RWPE1 (cell line): Measurements from ENCODE around the gene DUOX2.
"Not testable (repeated sequence)": the region's sequence is repeated elsewhere in the genome, so short reads cannot be mapped to it uniquely, and the experiment has no call there.

Experiments used
- CTCF ChIA-PET: fragments of 350-600 bp; sonication (Branson Sonifier 250); formaldehyde crosslinking; extraction: SDS; loops from one replicate; lab custom pipeline; 2021; lab: Yijun Ruan, JAX
- POLR2A ChIA-PET: fragments of 400-600 bp; formaldehyde crosslinking; extraction: SDS; loops from one replicate; lab custom pipeline; 2020; ENCODE audit warnings: antibody characterized with exemption; ENCODE audit not compliant: low non-redundant PET; lab: Yijun Ruan, JAX
- DNase-seq: peaks from one replicate; pipeline ENCODE4 v3.0.0; 2012; ENCODE audit warnings: low spot score
- H3K27ac ChIP-seq: fragments of 450-650 bp; 2 replicates; pipeline ENCODE4 v1.5.1; 2017
- TF ChIP-seq, protein P1 (sequence below): fragments of 450-650 bp; conservative IDR thresholded peaks from 2 replicates; pipeline ENCODE4 v1.5.1; 2017; ENCODE audit warnings: low read depth, mild to moderate bottlenecking

DUOX2 gene

DNA sequence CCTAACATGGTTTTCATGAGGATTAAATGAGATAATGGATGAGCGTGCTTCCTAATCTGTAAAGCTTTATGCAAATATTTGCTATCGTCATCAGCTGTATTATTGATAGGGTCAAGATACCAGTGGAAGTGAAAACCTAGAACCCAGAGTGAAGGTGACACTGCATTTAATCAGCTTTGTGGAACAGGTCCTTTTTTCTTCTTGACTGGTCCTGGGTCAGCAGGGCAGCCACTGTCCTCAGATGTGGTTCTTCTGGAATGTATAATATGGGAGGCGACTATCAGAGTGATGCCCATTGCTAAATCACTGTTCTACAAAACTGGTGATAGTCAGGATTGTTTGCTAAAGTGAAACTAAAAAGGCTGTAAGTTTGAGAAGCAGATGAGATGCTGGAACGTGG lies 49.6 kb downstream of the DUOX2 start:
- no peak for DNase-seq
- POLR2A ChIA-PET = no interaction called here
- TF ChIP-seq, protein P1, sequence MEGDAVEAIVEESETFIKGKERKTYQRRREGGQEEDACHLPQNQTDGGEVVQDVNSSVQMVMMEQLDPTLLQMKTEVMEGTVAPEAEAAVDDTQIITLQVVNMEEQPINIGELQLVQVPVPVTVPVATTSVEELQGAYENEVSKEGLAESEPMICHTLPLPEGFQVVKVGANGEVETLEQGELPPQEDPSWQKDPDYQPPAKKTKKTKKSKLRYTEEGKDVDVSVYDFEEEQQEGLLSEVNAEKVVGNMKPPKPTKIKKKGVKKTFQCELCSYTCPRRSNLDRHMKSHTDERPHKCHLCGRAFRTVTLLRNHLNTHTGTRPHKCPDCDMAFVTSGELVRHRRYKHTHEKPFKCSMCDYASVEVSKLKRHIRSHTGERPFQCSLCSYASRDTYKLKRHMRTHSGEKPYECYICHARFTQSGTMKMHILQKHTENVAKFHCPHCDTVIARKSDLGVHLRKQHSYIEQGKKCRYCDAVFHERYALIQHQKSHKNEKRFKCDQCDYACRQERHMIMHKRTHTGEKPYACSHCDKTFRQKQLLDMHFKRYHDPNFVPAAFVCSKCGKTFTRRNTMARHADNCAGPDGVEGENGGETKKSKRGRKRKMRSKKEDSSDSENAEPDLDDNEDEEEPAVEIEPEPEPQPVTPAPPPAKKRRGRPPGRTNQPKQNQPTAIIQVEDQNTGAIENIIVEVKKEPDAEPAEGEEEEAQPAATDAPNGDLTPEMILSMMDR = no peak
- H3K27ac ChIP-seq = no peak overlapping the region
- CTCF ChIA-PET = no interaction called here

DNA sequence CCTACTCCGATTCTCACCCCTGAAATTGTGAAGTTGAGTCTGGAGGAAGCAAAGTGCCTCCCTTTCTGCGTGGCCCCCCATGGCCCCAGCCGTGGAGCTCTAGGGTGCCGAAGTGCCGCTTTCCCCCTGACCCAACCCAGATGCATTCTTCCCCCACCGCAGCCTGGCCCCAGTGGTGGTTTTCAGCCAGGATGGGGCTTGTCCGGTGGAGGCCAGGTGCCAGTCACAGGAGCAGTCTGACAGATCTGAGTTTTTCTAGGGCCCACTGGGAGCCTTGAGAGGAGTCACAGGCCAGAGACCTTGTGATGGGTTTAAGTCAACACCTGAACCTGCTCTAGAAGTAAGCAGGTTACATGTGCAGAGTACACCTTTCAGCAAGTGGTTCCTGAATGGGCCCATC lies 51.7 kb downstream of the DUOX2 start:
- DNase-seq, POLR2A ChIA-PET, CTCF ChIA-PET, H3K27ac ChIP-seq: not testable (repeated sequence)

DNA sequence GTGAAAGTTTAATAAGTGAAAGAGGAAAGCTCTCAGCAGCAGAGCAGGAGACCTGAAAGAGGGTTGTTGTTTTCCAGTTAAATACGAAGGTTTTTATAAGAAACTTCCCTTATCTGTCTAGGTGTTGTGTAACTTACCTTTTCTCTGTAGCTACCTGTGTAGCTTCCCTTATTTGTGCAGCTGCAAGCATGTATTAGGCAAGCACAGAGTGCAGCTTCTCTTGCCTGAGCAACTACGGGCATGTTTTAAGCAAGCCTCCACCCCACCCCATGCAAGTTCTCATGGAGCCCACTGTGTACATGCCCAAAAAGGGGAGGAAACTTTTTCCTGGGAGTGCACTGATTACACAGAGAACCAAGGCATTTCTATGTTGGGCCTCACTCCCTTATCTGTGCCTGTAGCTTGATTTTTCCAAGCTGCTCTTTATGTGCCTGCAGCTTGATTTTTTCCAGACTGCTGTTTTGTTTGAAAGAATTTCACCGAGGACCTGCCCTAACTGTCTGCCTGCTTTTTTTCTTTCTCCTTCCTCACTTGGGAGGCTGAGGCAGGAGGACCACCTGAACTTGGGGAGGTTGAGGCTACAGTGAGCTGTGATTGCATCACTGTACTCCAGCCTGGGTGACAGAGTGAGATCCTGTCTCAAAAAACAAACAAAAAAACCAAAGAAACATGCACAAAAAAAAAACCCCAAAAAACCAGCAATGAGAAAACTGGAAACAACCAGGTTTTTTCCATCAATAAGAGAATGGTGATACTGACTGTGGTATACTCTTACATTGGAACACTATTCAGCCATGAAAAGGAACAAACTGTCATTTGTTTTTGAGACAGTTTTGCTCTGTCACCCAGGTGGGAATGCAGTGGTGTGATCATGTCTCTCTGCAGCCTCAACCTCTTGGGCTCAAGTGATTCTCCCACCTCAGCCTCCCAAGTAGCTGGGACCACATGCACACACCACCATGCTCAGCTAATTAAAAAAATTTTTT lies 55.0 kb downstream of the DUOX2 start:
- POLR2A ChIA-PET, DNase-seq, H3K27ac ChIP-seq: not testable (repeated sequence)
- CTCF ChIA-PET = interaction anchor here (0.6 kb wide), 1 partner anchor 39 kb away, joined by 3 read pairs; no protein-coding TSS in a partner anchor

DNA sequence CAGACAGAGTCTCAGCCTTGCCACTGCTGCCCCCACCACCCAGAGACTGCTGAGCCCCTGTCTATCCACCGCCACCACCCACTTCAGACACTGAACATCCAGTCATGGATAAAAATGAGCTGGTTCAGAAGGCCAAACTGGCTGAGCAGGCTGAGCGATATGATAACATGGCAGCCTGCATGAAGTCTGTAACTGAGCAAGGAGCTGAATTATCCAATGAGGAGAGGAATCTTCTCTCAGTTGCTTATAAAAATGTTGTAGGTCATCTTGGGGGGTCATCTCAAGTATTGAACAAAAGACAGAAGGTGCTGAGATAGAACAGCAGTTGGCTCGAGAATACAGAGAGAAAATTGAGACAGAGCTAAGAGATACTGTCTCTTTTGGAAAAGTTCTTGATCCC lies 61.3 kb downstream of the DUOX2 start:
- DNase-seq, H3K27ac ChIP-seq, POLR2A ChIA-PET, CTCF ChIA-PET: not testable (repeated sequence)

DNA sequence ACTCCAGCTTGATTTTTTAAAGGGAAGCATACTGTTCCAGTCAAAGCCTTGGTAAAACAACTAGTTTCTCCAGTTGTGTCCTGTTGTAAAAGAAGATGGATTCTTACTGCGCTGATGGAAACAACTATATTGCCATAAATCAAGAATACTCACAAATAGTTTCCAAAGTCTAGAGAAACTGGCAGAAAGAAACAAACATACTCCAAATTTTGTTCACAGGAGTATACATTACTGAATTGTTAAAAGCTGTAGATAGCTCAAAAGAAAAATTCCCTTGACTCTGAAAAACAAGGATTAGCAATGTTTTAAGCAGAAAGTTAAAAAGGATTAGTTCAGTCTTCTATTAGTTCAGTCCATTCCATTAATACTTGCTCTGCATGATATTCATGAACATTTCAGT lies 63.4 kb downstream of the DUOX2 start:
- CTCF ChIA-PET = interaction anchor here (0.8 kb wide), 1 partner anchor 67 kb away, joined by 3 read pairs; no protein-coding TSS in a partner anchor
- TF ChIP-seq, protein P1 = no peak
- no peak for DNase-seq

DNA sequence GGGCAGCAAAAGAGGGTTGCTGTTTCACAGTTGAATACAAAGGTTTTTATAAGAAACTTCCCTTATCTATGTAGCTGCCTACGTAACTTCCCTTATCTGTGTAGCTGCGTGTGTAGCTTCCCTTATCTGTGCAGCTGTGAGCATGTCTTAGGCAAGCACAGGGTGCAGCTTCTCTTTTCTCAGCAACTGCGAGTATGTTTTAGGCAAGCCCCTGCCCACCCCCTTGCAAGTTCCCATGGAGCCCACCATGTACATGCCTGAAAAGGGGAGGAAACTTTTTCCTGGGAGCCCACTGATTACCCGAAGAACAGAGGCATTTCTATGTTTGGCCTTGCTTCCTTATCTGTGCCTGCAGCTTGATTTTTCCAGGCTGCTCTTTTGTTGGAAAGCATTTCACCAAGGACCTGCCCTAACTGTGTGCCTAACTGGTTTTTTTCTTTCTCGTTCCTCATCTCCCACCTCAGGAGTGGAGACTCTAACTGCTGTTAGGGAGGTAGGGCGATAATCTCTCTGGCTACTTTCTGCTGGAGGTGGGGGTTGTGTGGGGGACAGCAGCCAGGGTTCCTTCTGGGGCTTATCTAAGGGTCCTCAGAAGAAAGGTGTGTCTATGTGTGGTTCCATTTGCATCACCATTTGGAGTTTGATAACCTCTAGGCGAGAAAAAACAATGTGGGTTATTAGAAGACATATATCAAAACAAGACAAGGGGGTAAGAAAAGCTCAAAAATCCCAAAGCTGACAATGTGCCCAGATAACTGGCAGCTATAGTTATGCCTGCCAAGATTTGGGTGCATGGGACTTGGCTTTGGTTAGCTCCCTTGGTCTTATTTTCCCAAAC lies 65.0 kb downstream of the DUOX2 start:
- H3K27ac ChIP-seq = no peak overlapping the region
- no peak for DNase-seq
- ChIA-PET POLR2A (no interaction called here), CTCF (interaction anchor here (0.6 kb wide), 1 partner anchor 138 kb away, joined by 6 read pairs; no protein-coding TSS in a partner anchor)
- TF ChIP-seq, protein P1 = no peak

More for the DNA sequence above, 63.4 kb downstream of the DUOX2 start:
- POLR2A ChIA-PET = no interaction called here
- H3K27ac ChIP-seq = no peak overlapping the region

DNA sequence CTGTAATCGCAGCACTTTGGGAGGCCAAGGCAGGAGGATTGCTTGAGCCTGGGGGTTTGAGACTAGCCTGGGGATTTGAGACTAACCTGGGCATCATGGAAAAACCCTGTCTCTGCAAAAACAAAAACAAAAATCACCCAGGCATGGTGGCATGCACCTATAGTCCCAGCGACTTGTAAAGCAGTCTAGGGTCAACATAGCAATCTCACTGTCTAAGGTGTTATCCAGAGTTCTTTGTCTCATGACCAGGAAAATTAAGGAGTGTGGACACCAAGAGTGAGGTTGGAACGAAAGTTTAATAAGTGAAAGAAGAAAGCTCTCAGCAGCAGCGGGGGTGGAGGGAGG lies 65.6 kb downstream of the DUOX2 start:
- CTCF ChIA-PET, POLR2A ChIA-PET, H3K27ac ChIP-seq, DNase-seq: not testable (repeated sequence)

DNA sequence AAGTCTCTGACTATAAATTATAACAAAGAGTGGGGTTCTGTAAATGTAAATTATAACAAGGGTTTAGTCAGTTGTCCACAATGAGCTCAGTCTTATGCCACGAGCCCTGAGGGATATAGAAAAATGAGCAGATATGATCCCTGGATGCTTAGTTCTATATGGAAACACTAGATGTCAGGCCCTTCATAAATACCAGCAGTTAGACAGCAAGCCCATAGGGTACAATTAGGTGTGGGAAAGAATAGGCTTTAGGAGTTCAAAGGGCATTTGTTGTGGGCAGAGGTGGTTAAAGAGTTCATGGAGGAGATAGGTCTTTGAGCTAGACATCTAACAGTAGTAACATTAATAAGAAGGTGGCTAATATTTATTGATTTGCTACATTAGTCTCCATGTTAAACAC lies 69.7 kb downstream of the DUOX2 start:
- CTCF ChIA-PET, H3K27ac ChIP-seq, POLR2A ChIA-PET, DNase-seq: not testable (repeated sequence)

DNA sequence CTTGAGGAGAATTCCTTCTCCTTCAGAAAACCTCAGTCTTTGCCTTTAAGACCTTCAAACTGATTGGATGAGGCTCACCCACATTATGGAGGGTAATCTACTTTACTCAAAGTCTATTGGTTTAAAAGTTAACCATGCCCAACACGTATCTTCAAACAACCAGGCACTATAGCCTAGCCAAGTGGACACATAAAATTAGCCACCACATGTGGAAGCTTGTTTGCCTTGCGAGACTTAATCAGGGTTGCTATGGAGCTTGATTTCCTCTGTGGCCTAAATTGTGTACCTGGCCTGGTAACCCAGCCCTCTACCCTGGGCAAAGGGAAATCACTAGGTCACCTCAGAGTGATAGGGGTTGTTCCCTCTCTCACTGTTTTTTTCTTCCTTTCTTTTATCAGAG lies 71.1 kb downstream of the DUOX2 start:
- DNase-seq, H3K27ac ChIP-seq, POLR2A ChIA-PET, CTCF ChIA-PET: not testable (repeated sequence)
